CMK (cell line): ENCODE measurements around the gene LRTM2.

Source experiments
- DNase-seq: peaks from one replicate; pipeline ENCODE4 v3.0.0-alpha.2; 2010; ENCODE audit warnings: low read depth

LRTM2 gene

DNA sequence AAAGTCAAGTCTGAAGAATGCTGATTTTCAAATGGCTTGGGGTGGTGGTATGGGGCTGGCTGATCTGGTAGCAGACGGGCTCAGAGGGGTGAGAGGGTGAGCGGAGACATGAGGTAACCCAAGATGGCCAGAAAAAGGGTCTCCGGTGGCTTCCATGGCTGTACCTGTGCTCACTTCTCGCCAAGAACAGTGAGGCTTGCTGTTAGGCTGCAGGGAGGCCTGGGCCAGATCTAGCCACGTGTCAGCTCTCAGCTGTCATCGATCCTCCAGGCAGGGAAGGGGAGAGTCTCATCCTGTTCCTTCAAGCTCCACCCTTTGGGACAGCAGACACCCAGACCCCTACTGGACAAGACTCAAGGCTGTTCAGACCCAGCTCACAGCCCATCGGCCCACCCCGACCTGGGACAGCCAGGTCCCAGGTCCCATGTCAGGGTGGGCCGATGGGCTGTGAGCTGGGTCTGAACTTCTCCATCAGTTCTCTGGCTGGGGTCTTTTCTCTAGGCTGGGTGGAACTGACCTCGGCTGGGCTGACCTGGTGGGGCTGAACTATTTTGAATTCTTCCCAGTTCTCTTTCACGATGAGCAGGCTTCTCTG lies 9.0 kb downstream of the LRTM2 start:
- DNase-seq, result no peak

DNA sequence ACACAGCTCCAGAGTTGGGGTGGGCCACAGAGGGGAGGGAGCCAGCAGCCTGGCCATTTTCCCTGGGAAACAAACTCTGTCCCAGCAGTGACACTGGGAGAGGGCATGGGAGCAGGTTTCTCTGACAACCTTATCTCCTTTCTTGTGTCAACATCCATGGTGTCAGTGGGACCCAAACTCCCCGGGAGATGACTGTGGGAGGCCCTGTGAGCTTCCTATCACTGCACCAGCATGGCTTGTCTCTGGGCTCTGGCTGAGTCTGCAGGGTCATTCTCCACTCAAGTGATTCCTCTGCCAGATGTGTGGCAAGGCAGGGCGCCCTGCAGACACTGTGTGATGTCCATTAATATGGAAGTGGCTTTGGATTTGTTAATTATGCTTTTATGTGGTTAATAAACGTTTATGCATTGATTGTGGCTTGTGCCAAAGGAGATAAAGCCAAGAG lies 10.1 kb downstream of the LRTM2 start:
- no peak for DNase-seq

DNA sequence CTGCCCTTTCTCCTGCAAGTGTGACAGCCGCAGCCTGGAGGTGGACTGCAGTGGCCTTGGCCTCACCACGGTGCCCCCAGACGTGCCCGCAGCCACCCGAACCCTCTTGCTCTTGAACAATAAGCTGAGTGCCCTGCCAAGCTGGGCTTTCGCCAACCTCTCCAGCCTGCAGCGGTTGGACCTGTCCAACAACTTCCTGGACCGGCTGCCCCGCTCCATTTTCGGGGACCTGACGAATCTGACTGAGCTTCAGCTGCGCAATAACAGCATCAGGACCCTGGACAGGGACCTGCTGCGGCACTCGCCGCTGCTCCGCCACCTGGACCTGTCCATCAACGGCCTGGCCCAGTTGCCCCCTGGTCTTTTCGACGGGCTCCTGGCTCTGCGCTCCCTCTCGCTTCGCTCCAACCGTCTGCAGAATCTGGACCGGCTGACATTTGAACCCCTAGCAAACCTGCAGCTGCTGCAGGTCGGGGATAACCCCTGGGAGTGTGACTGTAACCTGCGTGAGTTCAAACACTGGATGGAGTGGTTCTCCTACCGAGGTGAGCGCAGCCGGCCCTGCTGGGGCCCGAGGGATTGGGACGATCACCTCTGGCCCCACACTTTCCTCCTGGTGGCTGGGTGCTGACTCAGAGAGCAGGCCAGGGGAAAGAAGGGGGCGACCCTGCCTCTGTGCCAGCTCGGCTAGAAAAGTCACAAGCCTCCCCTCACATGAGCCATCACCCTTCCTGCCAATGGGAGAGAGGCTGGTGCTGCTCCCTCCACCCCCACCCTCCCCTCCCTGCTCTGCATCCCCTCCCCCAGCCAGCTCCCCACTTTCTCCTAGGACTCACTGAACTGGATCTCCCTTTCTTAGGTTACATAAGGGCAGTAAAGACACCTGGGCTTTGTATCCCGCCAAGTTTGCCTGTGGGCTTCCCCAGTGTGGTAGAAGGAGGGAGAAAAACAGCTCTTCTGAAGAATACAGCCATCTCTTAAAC lies 10.9 kb downstream of the LRTM2 start:
- no peak for DNase-seq

DNA sequence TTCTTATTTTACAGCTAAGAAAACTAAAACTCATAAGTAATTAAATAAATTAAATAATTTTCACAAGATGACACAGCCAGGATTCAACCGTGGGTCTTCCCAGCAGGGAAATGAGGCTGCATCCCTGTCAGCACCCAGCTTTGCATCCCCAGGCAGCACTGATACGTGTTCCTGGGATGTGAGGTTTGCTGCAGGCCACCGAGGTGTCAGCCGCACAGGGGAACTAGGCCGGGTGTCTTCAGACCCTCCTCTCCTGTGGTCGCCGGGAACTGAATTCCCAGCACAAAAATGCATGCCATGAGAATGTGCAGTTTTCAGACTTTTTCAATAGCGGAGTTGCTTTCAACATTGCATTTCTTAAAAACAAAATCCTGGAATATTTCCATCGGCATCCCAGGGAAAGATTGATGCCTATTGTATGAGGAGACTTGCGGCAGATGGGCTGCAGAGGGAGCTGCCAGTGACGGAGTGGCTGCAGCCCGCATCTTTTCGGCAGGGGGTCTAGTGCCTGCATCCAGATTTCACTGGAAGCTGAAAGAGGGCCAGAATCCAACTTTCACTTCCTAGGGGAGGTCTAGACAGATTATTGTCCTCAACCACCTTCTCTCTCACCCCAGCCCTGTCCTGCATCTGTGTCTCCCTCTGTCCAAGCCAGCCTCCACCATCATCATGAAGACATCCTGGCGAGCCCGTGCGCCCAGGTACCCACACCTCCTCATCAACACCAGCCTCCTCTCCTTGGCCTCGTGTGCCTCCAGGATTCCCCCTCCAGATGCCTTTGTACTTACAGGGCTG lies 12.6 kb downstream of the LRTM2 start:
- no peak for DNase-seq

DNA sequence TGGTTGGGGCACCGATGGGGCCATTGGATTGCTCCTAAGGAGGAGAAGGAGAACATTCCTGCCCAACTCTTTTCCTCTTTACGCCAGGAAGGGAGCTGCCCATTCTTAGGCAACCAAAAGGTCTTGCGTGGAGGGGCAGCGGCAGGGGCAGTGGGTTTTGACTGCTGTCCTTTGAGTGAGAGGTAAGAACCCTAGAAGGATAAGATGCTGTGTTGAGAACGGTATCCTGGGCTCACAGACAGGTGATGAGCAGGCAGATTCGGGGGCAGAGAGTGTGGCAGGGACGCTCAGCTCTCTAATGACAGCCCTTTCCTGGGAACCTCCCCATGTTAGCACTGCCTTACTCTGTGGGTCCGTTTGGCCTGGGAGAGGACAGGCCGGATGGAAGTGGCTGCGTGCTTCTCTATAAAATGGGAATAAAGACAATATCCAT lies 13.2 kb downstream of the LRTM2 start:
- no peak for DNase-seq

DNA sequence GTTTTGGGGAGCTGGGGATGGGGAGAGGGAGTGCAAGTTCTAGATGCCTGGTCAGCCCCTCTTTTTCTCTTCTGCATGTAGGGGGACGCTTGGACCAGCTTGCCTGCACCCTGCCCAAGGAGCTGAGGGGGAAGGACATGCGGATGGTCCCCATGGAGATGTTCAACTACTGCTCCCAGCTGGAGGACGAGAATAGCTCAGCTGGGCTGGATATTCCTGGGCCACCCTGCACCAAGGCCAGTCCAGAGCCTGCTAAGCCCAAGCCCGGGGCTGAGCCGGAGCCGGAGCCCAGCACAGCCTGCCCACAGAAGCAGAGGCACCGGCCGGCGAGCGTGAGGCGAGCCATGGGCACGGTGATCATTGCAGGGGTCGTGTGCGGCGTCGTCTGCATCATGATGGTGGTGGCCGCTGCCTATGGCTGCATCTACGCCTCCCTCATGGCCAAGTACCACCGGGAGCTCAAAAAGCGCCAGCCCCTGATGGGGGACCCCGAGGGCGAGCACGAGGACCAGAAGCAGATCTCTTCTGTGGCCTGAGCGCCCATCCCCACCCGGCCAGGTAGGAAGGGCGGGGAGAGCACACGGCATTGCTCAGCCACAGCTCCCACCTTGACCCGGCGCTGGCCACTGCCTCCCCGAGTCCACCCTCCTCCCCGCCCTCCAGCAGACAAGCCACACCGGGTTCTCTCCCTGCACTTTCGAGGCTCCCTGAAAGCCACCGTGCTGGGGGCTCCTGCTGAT lies 14.0 kb downstream of the LRTM2 start:
- no peak for DNase-seq

DNA sequence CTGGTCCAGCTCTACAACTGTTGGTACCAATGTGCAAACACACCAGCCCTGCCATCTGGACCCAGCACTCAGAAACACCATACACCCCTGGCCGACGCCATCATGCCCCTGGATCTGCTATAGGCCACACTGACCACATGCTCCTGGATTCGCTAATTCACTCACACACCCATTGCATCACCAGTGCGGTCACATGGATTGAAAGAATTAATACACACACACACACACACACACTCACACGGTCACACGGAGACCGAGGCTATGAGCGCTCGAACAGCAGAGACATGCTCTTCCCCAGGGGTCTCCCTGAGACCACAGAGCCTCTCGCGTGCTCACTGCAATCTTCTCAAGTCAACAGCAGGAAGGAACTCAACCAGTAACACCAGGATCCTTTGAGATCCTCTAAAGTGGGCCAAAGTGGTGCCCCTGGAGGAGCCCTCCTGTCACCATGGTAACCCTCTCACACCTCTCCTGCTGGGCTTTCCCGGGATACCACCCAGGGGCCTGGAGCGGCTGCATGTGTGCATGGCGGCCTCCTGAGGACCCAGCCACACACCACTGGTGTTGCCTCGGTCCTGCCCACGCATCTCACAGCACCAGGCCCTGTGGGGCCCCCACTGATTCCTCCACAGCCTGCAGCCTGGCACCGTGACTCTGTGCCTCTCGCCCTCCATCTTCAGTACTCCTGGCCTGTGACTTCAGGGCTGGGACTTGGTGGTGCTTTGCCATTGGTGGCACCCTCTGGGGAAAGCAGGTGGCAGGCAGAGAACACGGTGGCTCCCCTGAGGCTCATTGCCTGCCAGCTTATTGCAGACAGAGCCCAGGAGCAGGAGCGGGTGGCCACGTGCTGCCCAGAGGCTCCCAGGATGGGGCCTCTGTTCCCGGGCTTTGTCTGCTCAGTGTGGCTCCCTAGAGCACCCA lies 15.1 kb downstream of the LRTM2 start:
- DNase-seq, result no peak

DNA sequence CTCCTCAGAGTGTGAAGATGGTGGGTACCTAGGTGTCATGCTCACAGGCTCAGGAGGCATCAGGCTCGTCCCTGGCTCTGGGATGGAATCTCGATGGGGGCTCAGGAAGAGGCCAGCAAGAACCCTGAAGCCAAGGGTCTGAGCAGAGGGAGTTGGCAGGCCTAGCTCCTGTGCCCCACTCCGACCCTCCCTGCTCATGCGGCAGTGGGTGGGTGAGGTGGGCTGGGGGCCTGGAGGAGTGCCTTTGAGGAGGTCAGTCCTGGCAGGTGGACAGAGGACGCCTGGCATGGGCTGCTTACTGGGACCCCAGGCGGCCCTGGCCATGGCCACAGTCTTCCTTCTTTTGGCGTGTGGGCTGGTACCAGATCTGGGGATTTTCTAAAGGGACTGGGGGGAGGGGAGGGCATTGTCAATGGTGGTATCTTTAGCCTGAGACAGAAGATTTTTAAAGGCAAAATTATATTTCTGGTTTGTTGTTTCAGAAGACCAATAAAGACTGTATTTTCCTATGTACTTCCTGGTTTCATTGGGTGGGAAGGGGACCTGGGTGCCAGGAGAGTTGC lies 16.0 kb downstream of the LRTM2 start:
- DNase-seq, result no peak

DNA sequence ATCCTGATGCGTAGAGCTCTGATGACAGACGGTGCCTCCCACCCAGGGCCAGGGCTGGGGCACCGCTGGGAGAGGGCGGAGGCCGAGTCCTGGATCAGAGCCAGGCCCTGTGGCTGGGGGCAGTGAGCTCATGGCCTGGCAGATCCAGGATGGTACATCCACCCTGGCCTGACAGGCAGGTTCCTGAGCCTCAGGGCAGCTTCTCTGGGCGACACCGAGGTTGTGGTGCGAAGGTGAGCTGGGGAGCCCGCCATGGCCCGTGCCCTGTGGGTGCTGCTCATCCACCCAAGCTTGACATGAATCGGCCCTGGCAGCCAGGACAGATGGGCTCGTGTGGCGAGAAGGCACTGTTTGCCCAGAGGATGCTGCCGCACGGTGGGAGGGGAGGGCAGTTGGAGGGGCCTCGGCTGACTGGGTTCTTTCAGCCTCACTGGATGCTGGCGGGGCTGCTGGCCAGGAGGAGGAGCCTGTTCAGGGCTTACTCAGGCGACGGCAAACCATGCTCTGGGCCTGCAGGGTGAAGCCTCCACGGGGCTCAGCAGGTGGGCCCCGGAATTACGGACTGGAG lies 16.6 kb downstream of the LRTM2 start:
- DNase-seq, result no peak

DNA sequence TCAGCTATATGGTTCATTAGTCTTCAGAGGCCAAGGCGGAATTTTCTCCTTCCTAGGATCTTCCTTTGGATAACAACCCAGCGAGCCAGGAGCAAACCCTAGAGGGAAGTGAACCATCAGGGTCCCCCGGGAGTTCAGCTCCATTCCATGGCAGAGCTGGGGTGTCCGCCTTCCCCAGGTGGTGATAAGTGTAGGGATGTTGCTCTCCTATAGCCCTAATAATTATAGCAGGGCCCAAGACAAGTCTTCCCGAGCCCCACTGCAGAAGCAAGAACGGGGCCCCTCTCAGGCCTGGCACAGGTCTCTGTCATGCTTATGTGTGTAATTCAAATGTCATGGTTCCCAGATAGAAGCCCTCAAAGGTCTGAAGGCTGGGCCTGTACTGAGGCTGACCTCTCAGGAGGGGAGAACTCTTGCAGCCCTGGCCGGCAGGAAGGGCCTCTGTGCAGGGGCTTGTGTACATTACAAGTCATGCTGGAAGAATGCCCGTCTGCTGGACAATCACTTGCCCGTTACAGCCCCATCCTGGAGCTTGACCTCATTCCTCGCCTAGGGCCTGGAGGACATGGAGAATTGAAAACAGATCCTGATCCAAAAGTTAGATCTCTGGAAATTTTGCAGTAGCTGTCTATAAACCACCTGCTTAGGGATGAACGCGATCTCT lies 17.3 kb downstream of the LRTM2 start:
- DNase-seq, result no peak

DNA sequence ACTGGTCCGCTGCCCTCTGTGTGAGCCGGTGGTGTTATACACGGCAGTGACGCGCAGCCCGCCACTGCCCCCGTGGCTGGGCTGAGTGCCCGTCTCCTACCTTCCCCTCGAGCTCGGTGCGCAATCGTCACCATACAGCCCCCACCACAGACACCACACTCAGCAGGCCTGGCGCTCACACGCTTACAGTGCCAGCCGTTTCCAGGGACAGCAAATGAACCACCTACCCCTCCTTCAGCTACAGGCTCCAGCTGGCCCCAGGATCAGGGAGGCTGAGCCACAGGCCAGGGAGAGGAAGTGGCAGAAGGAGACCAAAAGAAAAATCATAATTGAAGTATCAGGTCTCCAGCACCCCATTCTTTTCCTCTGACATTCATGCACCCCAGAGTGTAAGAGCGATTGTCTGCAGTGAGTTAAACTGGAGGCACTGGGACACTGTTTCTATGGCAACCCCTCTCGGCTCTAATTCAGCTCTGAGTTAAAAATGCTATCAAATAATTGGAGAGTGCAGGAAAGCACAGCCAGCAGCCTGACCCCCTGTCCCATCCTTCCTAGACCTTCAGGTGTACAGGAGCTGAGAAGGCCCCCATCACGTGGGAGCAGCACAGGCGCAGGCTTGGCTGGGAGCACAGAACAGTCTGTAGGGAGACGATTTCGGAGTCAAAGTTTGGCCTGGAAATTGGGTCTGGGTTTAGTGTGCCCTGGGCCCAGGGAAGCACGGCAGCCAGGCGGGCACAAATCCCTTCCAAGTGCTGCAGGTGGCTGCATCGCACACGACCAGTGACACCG lies 18.0 kb downstream of the LRTM2 start:
- no peak for DNase-seq

DNA sequence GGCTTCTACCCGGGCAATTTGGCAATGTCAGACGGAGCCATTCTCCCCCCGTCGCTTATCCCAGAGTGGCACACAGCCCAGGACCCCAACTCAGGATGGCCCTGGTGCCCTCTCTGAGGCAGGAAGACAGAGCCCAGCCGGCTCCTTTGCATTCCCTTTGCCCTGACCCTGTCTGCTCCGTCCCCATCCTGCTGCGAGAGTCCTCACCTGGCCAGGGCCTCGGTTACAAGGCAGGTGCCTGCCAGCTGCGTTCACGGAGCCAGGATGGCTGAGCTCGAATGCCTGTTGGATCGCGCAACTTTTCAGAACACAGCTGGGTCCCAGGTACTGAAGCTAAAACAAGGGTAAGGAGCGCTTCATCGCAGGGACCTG lies 18.6 kb downstream of the LRTM2 start:
- no peak for DNase-seq

DNA sequence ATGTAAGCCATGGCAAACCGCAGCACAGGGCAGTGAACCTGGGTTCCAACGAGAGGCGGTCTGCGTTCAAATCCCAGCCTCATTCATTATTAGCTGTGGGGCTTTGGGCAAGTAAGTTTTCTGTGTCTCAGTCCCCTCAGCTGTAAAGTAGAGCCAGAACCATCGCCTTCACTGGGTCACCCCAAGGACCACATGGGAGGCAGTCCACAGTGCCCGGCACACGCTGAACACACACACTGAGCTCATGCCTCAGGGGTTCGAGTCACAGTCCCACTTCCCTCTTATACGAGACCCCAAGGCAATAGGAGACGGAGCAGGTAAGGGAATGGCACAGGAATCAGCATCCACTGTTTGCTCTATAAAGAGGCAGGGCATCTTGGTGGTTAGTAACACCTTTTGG lies 19.1 kb downstream of the LRTM2 start:
- DNase-seq, result no peak

DNA sequence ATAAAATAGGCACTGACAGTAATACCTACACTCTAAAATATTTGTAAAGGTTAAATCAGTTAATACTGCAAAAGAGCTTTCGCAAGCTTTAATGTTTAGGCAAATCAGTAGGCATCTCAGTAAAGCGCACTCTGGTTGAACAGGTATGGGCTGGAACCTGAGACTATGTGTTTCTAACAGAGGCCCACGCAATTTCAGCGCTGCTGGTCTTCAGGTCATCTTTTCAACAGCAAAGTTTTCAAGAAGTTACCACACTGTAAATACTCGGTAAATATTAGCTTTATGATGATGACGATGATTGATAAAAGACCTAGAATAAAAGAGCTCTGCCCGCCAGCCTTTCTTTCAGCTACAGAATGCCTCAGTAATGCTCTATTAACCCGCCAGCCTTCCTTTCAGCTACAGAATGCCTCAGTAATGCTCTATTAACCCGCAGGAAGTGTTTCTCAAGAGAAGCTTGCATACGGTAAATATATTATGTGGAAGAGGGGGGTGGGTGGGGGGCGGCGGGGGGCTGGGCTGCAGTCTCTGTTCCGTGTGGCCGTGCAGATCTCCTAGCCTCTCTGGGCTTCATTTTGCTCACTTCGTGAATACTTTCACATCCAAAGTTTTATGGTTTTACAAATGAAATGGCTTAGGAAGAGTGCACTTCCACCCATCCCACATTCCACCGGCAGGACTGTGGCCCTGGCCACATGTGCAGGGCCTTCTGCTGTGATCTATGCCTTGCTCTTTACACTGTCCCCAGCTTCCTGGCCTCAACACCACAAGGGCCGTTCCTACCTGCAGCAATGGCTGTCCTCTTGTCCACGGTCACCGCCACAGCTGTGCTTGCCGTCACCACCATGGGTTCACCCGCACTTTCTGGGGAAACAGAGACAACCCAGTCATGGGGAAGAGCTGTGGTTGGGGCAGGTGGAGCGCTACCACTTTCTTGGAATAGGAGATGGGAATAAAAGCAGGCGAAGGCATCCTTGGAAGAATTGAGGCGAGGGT lies 19.9 kb downstream of the LRTM2 start:
- no peak for DNase-seq

DNA sequence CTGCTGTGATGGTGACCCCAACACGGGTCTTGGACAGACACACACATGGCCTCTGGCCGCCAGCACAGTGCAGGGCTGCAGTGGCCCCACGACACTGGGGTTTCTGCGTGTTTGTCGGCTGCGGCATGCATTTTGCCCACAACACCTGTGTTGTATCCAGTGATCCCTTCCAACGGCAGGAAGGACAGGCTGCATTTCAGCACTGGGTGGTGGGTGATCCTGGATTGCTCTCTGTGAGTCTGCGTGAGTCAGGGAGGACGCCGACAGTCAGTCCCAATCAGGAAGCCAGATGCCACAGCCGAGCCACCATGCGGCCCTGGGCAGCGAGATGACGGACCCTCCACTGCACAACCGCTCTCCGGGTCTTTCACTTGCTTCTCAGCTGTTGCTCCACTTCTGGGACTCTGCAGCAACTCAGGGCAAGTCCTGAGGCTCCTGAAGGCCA lies 20.6 kb downstream of the LRTM2 start:
- no peak for DNase-seq

DNA sequence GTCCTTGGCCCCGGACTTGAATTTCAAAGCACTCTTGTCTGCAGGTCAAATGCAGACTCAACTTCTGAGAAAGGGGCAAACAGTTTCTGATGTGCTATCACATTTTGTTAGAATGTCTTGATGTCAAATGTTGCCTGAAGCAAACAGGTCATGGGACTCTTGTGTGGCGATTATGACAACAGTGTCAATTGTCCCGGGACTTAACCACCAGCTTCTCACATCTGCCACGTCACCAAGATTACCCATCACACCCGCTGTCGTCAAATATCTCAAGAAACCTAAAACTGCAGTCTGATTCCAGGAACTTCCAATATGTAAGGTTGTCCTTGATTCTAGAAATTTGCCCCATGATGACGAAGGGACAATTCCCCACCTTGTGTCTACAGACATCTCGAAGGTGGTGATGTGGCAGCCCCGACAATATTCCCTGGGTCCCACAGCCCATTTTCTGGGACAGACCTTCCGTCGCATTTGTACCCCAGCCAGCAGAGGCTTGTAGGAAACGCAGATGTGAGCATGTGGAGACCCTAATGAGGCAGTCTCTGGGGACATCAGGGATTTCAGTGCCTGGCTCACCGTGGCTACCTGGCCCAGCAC lies 21.3 kb downstream of the LRTM2 start:
- DNase-seq, result no peak
